Measurements from ENCODE around the gene MAGI1. TPM values are rescaled to one million over a fixed set of nuclear protein-coding genes. Genes with fewer than 3 reads are reported as not detected.

The MAGI1 gene
- total and polyA plus RNA-seq, 2 donors (not counting 1 experiment from before 2014, with no cell fraction given) = 0.10 to 0.22 TPM

GRCh38 chr3:65961128-65961527, 77.6 kb downstream of the MAGI1 start:
- H3K27me3 Mint-ChIP-seq = no peaks in the 10 kb centered on the region
- H3K27ac Mint-ChIP-seq = no peak overlapping the region
- 66% methylated on average over 2 of the region's 2 CpGs for WGBS (ENCODE audit: insufficient coverage)
- H3K4me3 Mint-ChIP-seq = no peak overlapping the region
- Histone ChIP-seq H3K36me3 (replicated peaks in 1 of 2; ENCODE audit: control extremely low read depth in 1 of 2, control insufficient read depth in 1 of 2, extremely low read depth in 1 of 2, insufficient read depth in 2 of 2, low read length in 1 of 2) (no peaks in the 10 kb centered on the region), H3K79me2 (ENCODE audit: control insufficient read depth, insufficient read depth, low read length) (no peaks in the 10 kb centered on the region), H4K20me1 (ENCODE audit: control insufficient read depth, insufficient read depth, low read length, poor library complexity, severe bottlenecking) (no peaks in the 10 kb centered on the region), H3K4me1 (ENCODE audit: control insufficient read depth in 2 of 2, insufficient read depth in 2 of 2, low read length in 2 of 2) (no peaks in the 10 kb centered on the region), H3K4me2 (replicated peaks; ENCODE audit: low read depth, low read length, poor library complexity, severe bottlenecking) (no peak overlapping the region), H2AFZ (ENCODE audit: insufficient read depth, low read depth, low read length, poor library complexity, severe bottlenecking) (no peak overlapping the region), H3K9me3 (ENCODE audit: control extremely low read depth in 1 of 3, control insufficient read depth in 2 of 3, insufficient read depth in 1 of 3, low read length in 2 of 3) (no peaks in the 10 kb centered on the region), H3K27me3 (replicated peaks in 1 of 4; ENCODE audit: control extremely low read depth in 1 of 4, control insufficient read depth in 3 of 4, insufficient read depth in 4 of 4, low read length in 3 of 4) (no peaks in the 10 kb centered on the region), H3K4me3 (ENCODE audit: control extremely low read depth in 1 of 5, extremely low read depth in 1 of 5, insufficient read depth in 1 of 5, low read depth in 2 of 5, low read length in 4 of 5) (no peak overlapping the region), H3K27ac (ENCODE audit: low read length in 2 of 2) (no peak overlapping the region), H3K9ac (ENCODE audit: low read length) (no peak overlapping the region)
- no peaks in the 10 kb centered on the region for H3K4me1 Mint-ChIP-seq
- intact Hi-C loops (cut with micrococcal nuclease) = no loop called here
- TF ChIP-seq EZH2 (IDR thresholded peaks at IDR 0.05; ENCODE audit: borderline replicate concordance, insufficient read depth, low read depth, low read length, poor library complexity, severe bottlenecking) (no peak), CTCF (IDR thresholded peaks at IDR 0.05) (no peak)
- ChIA-PET POLR2A (interaction anchor here (0.8 kb wide), 1 partner anchor 10 kb away, joined by 6 read pairs; no protein-coding TSS in a partner anchor), CTCF (no interaction called here)
- no peak for DNase-seq
- no peak for ATAC-seq (ENCODE audit: low read depth)
- peaks cover 2% of the 10 kb centered on the region for H3K9me3 Mint-ChIP-seq (ENCODE audit: insufficient read depth)

GRCh38 chr3:65960087-65960486, 78.6 kb downstream of the MAGI1 start:
- H3K9ac ChIP-seq (ENCODE audit: low read length) = no peak overlapping the region
- no peaks in the 10 kb centered on the region for H3K27me3 ChIP-seq (replicated peaks in 1 of 4; ENCODE audit: control extremely low read depth in 1 of 4, control insufficient read depth in 3 of 4, insufficient read depth in 4 of 4, low read length in 3 of 4)
- no peak for TF ChIP-seq EZH2 (IDR thresholded peaks at IDR 0.05; ENCODE audit: borderline replicate concordance, insufficient read depth, low read depth, low read length, poor library complexity, severe bottlenecking)
- TF ChIP-seq CTCF (IDR thresholded peaks at IDR 0.05) = no peak
- ChIA-PET CTCF (no interaction called here), POLR2A (no interaction called here)
- Mint-ChIP-seq H3K27me3 (no peaks in the 10 kb centered on the region), H3K27ac (no peak overlapping the region), H3K4me3 (no peak overlapping the region), H3K9me3 (ENCODE audit: insufficient read depth) (peaks cover 2% of the 10 kb centered on the region), H3K4me1 (no peaks in the 10 kb centered on the region)
- no peak overlapping the region for H3K4me2 ChIP-seq (replicated peaks; ENCODE audit: low read depth, low read length, poor library complexity, severe bottlenecking)
- H2AFZ ChIP-seq (ENCODE audit: insufficient read depth, low read depth, low read length, poor library complexity, severe bottlenecking) = no peak overlapping the region
- no peaks in the 10 kb centered on the region for H3K4me1 ChIP-seq (ENCODE audit: control insufficient read depth in 2 of 2, insufficient read depth in 2 of 2, low read length in 2 of 2)
- H3K36me3 ChIP-seq (replicated peaks in 1 of 2; ENCODE audit: control extremely low read depth in 1 of 2, control insufficient read depth in 1 of 2, extremely low read depth in 1 of 2, insufficient read depth in 2 of 2, low read length in 1 of 2) = no peaks in the 10 kb centered on the region
- intact Hi-C loops (cut with micrococcal nuclease) = no loop called here
- no peaks in the 10 kb centered on the region for H4K20me1 ChIP-seq (ENCODE audit: control insufficient read depth, insufficient read depth, low read length, poor library complexity, severe bottlenecking)
- no peak overlapping the region for H3K4me3 ChIP-seq (ENCODE audit: control extremely low read depth in 1 of 5, extremely low read depth in 1 of 5, insufficient read depth in 1 of 5, low read depth in 2 of 5, low read length in 4 of 5)
- ATAC-seq (ENCODE audit: low read depth) = no peak
- no peaks in the 10 kb centered on the region for H3K79me2 ChIP-seq (ENCODE audit: control insufficient read depth, insufficient read depth, low read length)
- H3K27ac ChIP-seq (ENCODE audit: low read length in 2 of 2) = no peak overlapping the region
- no peak for DNase-seq
- H3K9me3 ChIP-seq (ENCODE audit: control extremely low read depth in 1 of 3, control insufficient read depth in 2 of 3, insufficient read depth in 1 of 3, low read length in 2 of 3) = no peaks in the 10 kb centered on the region
- 93% methylated on average over 4 of the region's 6 CpGs for WGBS (ENCODE audit: insufficient coverage)
